Measurements from ENCODE around the gene NFIB. TPM values are rescaled to one million over a fixed set of nuclear protein-coding genes. Genes with fewer than 3 reads are reported as not detected.

The NFIB gene
- total RNA-seq, 2 donors from 2014 or later: 131 to 165 TPM

- intact Hi-C loops (cut with DNase I): no loop called here
- no peak for DNase-seq (ENCODE audit: low spot score)
- no peak overlapping the region for H3K27ac ChIP-seq
- H3K4me3 ChIP-seq: no peak overlapping the region
- H3K36me3 ChIP-seq: no peaks in the 10 kb centered on the region
- no peak for TF ChIP-seq POLR2AphosphoS5 (IDR thresholded peaks at IDR 0.05)
- no peak for TF ChIP-seq CTCF (IDR thresholded peaks at IDR 0.05)
- no peak for TF ChIP-seq POLR2A (IDR thresholded peaks at IDR 0.05)
- H3K4me1 ChIP-seq (replicated peaks): no peaks in the 10 kb centered on the region
- no peaks in the 10 kb centered on the region for H3K27me3 ChIP-seq (replicated peaks; ENCODE audit: insufficient read depth)
- H3K9me3 ChIP-seq: no peaks in the 10 kb centered on the region
- WGBS: 62% methylated on average over 1 of the region's 1 CpG
These were observed 250.2 kb downstream of the NFIB start for GRCh38 chr9:14063756-14064155.

GRCh38 chr9:14062586-14063221, 251.2 kb downstream of the NFIB start:
- no peaks in the 10 kb centered on the region for H3K4me1 ChIP-seq (replicated peaks)
- WGBS: 71% methylated on average over 9 of the region's 9 CpGs
- no peaks in the 10 kb centered on the region for H3K27me3 ChIP-seq (replicated peaks; ENCODE audit: insufficient read depth)
- no peak overlapping the region for H3K27ac ChIP-seq
- no peak for DNase-seq (ENCODE audit: low spot score)
- no peaks in the 10 kb centered on the region for H3K9me3 ChIP-seq
- no peaks in the 10 kb centered on the region for H3K36me3 ChIP-seq
- TF ChIP-seq CTCF (IDR thresholded peaks at IDR 0.05) (no peak), POLR2A (IDR thresholded peaks at IDR 0.05) (no peak), POLR2AphosphoS5 (IDR thresholded peaks at IDR 0.05) (no peak)
- intact Hi-C loops (cut with DNase I): no loop called here
- no peak overlapping the region for H3K4me3 ChIP-seq

- no peak for DNase-seq (ENCODE audit: low spot score)
- H3K36me3 ChIP-seq: no peaks in the 10 kb centered on the region
- no peaks in the 10 kb centered on the region for H3K27me3 ChIP-seq (replicated peaks; ENCODE audit: insufficient read depth)
- intact Hi-C loops (cut with DNase I): no loop called here
- WGBS: 97% methylated on average over 15 of the region's 15 CpGs
- no peaks in the 10 kb centered on the region for H3K9me3 ChIP-seq
- TF ChIP-seq CTCF (IDR thresholded peaks at IDR 0.05) (no peak), POLR2AphosphoS5 (IDR thresholded peaks at IDR 0.05) (no peak), POLR2A (IDR thresholded peaks at IDR 0.05) (no peak)
- H3K27ac ChIP-seq: no peak overlapping the region
- no peak overlapping the region for H3K4me3 ChIP-seq
- no peaks in the 10 kb centered on the region for H3K4me1 ChIP-seq (replicated peaks)
These were observed 251.9 kb downstream of the NFIB start for GRCh38 chr9:14061936-14062585.

- Histone ChIP-seq H3K27ac (no peak overlapping the region), H3K4me3 (no peak overlapping the region), H3K36me3 (no peaks in the 10 kb centered on the region), H3K4me1 (replicated peaks) (no peaks in the 10 kb centered on the region), H3K9me3 (no peaks in the 10 kb centered on the region), H3K27me3 (replicated peaks; ENCODE audit: insufficient read depth) (no peaks in the 10 kb centered on the region)
- DNase-seq (ENCODE audit: low spot score): no peak
- WGBS: 87% methylated on average over 5 of the region's 5 CpGs
- TF ChIP-seq POLR2A (IDR thresholded peaks at IDR 0.05) (no peak), POLR2AphosphoS5 (IDR thresholded peaks at IDR 0.05) (no peak), CTCF (IDR thresholded peaks at IDR 0.05) (no peak)
- intact Hi-C loops (cut with DNase I): no loop called here
These were observed 255.6 kb downstream of the NFIB start for GRCh38 chr9:14058325-14058688.
